GM12865 (cell line): ENCODE measurements around the gene RBBP6.
"Not testable (repeated sequence)": the region's sequence is repeated elsewhere in the genome, so short reads cannot be mapped to it uniquely, and the experiment has no call there.

ENCODE experiments used
- DNase-seq: peaks from one replicate; pipeline ENCODE4 v3.0.0; 2010; ENCODE audit warnings: low read depth
- H3K4me3 ChIP-seq: 2 replicates; pipeline ENCODE4 v1.5.1; 2011; ENCODE audit warnings: mild to moderate bottlenecking, low read depth, low read length, control low read depth
- TF ChIP-seq, protein P1 (sequence below): IDR thresholded peaks from 2 replicates; pipeline ENCODE4 v1.5.1; 2011; ENCODE audit warnings: low read length, control low read depth, low read depth, inconsistent platforms; ENCODE audit not compliant: insufficient read depth; ENCODE audit errors: missing control alignments

Gene RBBP6, protein sequence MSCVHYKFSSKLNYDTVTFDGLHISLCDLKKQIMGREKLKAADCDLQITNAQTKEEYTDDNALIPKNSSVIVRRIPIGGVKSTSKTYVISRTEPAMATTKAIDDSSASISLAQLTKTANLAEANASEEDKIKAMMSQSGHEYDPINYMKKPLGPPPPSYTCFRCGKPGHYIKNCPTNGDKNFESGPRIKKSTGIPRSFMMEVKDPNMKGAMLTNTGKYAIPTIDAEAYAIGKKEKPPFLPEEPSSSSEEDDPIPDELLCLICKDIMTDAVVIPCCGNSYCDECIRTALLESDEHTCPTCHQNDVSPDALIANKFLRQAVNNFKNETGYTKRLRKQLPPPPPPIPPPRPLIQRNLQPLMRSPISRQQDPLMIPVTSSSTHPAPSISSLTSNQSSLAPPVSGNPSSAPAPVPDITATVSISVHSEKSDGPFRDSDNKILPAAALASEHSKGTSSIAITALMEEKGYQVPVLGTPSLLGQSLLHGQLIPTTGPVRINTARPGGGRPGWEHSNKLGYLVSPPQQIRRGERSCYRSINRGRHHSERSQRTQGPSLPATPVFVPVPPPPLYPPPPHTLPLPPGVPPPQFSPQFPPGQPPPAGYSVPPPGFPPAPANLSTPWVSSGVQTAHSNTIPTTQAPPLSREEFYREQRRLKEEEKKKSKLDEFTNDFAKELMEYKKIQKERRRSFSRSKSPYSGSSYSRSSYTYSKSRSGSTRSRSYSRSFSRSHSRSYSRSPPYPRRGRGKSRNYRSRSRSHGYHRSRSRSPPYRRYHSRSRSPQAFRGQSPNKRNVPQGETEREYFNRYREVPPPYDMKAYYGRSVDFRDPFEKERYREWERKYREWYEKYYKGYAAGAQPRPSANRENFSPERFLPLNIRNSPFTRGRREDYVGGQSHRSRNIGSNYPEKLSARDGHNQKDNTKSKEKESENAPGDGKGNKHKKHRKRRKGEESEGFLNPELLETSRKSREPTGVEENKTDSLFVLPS (N-terminal part only)

DNA sequence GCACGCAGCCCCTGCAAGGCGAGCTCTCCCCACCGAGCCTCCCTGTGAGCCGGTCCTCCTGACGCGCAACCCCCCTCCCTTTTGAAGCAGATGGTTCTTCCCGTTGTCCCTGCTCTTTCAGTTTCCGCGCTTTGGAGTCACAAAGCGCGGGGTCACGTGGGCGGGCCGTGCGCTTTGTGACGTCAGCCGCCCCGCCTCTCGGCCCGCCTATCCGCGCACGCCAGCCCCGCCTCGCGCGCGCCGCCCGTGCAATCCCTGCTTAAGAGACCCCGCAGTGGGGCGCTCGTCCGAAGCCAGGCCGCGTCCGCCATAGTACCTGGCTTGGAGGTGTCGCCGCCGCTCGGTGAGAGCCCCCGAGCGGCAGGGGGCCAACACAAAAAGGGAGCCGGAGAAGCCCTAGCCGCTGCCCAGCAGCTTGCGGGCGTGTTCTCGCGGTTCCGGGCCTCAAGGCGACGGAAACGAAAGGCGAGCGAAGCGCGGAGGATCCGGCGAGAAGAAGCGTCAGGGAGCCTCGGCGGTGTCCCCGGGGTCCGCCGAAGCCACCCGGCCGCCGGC is at the start of gene RBBP6:
RBBP6 (plus strand) TSS at position 272 of the 555 bp plus-strand sequence. CDS start 1,061 bp downstream, outside the sequence.
- peak within 1 kb of the TSS; percentile 92 for H3K4me3 ChIP-seq
- peak; percentile 98 for DNase-seq
- TF ChIP-seq, protein P1, sequence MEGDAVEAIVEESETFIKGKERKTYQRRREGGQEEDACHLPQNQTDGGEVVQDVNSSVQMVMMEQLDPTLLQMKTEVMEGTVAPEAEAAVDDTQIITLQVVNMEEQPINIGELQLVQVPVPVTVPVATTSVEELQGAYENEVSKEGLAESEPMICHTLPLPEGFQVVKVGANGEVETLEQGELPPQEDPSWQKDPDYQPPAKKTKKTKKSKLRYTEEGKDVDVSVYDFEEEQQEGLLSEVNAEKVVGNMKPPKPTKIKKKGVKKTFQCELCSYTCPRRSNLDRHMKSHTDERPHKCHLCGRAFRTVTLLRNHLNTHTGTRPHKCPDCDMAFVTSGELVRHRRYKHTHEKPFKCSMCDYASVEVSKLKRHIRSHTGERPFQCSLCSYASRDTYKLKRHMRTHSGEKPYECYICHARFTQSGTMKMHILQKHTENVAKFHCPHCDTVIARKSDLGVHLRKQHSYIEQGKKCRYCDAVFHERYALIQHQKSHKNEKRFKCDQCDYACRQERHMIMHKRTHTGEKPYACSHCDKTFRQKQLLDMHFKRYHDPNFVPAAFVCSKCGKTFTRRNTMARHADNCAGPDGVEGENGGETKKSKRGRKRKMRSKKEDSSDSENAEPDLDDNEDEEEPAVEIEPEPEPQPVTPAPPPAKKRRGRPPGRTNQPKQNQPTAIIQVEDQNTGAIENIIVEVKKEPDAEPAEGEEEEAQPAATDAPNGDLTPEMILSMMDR = peak; percentile 30

DNA sequence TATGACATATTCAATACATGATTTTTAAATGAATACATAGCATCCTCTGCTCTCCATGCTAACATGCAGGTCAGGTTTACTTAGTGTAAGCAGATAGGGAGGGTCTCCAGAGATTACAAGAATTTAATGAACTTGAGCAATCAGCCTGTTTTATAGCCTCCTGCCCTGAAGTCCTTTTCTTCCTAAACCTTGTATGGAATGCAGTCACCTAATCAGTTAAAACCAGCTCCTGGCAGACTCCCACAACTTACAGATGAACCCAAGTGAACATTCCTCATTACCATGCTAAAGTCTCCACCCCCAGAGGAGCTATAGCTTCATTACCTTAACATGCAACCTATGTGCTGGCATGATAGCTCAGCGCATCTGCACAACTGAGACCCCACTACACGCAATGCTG is 48.5 kb upstream of the RBBP6 start:
- no peak for DNase-seq
- TF ChIP-seq, protein P1 = no peak
- H3K4me3 ChIP-seq = no peak overlapping the region

DNA sequence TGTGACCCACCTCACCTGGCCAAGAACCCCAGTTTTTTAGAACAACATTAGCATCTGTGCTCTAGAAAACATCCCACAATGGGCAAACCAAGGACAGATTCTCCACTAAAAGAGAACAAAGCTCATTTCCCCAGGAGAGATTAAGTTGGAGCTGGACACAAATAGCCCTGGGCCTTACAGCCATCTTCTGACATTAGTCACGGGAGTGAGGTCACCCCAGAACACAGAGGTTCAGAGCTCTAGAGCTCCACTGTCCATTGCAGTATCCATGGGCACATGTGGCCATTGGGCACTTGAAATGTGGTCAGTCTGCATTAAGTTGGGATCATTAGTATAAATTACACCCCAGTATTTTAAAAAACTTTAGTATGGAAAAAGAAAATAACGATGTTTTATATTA is 47.6 kb upstream of the RBBP6 start:
- DNase-seq = no peak
- TF ChIP-seq, protein P1 = no peak
- no peak overlapping the region for H3K4me3 ChIP-seq

DNA sequence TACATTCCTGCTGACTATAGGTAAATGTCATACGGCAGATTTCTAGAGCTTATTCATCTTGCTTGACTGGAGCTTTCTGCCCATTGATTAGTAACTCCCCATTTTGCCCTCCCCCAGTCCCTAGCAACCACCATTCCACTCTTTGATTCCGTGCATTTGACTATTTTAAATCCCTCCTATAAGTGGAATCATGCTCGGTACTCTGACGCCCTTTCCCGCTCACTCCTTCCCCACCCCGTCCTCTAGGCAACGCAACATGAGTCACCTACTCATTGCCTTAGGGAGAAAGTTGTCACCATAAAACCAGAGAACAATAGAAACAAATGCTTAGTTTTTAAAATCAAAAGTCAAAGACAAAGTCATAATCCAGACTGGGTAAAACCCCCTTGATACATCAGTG is 45.5 kb upstream of the RBBP6 start:
- no peak for DNase-seq
- no peak overlapping the region for H3K4me3 ChIP-seq
- TF ChIP-seq, protein P1 = no peak

DNA sequence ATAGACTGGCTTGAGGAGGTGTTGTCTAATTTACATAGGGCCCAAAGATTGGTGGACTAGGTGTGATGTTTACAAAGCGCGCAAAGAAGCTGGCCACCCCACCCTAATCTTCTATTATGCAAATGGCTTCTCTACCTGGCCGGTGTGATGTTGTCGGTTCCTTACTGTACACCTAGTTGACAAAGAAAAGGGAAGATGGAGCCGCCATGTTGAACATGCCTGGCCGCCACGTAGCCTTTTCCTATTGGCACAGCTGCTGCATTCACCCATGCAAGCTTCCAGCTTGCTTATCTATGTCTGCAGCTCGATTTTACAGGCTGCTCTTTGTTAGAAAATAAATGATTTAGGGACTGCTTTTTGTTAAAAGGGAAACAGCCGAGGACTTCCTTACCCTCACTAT is 44.2 kb upstream of the RBBP6 start:
- DNase-seq, H3K4me3 ChIP-seq: not testable (repeated sequence)

DNA sequence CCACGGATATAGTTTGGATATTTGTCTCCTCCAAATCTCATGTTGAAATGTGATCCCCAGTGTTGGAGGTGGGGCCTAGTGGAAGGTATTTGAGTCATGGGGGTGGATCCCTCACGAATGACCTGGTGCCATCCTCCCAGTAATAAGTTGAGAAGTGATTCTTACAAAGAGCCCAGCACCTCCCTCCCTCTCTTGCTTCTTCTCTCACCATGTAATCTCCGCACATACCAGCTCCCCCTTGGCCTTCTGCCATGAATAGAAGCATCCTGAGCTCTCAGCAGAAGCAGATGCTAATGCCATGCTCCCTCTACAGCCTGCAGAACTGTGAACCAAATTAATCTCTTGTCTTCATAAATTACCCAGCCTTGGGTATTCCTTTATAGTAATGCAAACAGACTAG is 41.9 kb upstream of the RBBP6 start:
- H3K4me3 ChIP-seq = no peak overlapping the region
- no peak for DNase-seq
- TF ChIP-seq, protein P1 = no peak
